ENCODE results near the gene FBXL2.

FBXL2 gene

DNA sequence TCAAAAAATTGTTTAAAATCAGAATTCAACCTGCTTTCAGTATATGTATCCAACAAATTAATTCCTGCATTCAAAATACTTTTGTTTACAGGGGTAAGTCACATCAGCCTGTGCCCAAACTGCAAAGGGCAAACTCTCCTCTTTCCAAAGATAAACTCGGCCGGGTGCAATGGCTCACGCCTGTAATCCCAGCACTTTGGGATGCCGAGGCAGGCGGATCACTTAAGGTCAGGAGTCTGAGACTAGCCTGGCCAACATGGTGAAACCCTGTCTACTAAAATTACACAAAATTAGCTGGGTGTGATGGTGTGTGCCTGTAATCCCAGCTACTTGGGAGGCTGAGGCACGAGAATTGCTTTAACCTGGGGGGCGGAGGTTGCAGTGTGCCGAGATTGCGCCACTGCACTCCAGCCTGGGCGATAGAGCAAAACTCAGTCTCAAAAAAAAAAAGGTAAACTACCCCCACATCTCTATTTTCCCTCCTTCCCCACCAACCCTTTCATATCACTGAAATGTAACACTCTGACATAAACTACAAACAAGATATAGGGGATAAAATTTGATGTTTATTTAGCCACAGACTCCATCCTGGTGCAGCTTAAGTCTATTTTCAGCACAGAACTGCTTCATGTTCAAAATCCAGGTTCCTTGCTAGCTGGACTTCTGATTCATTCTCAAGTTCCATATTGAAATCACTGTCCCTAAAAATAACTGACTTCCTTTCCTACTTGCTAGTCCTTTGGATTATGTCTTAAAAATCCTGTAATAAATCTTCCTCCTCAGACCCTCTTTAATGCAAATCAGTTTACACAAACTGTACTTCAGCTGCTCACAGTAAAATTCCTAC lies 147.6 kb downstream of the FBXL2 start:
- TF ChIP-seq YY1 (IDR thresholded peaks at IDR 0.05; ENCODE audit: low read depth) (no peak), NFIC (IDR thresholded peaks at IDR 0.05) (no peak), TCF12 (IDR thresholded peaks at IDR 0.05; ENCODE audit: low read depth) (no peak), CREB1 (IDR thresholded peaks at IDR 0.05; ENCODE audit: low read depth) (no peak), TEAD4 (IDR thresholded peaks at IDR 0.05) (no peak), ZBTB7A (IDR thresholded peaks at IDR 0.05; ENCODE audit: low read depth) (no peak)

DNA sequence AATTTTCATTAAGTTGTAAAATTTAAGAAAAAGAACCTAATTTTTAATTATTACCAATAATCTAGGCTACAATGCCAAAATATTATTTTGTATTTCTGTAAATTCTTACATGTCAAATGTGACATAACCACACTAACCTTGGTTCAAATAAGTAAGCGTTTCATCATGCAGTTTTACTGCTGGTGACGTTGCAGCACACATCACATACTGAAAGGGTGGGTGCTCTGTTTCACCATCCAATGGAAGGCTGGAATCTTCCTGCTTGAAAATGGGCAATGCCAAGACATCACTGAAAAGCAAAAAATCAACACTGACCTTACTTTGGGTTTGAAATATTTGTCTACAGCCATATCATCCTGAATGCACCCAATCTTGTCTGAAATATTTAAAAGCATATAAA lies 148.2 kb downstream of the FBXL2 start:
- TF ChIP-seq CREB1 (IDR thresholded peaks at IDR 0.05; ENCODE audit: low read depth), result no peak
- TF ChIP-seq, protein P1, sequence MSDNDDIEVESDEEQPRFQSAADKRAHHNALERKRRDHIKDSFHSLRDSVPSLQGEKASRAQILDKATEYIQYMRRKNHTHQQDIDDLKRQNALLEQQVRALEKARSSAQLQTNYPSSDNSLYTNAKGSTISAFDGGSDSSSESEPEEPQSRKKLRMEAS (IDR thresholded peaks at IDR 0.05), result no peak
- TF ChIP-seq, protein P2, sequence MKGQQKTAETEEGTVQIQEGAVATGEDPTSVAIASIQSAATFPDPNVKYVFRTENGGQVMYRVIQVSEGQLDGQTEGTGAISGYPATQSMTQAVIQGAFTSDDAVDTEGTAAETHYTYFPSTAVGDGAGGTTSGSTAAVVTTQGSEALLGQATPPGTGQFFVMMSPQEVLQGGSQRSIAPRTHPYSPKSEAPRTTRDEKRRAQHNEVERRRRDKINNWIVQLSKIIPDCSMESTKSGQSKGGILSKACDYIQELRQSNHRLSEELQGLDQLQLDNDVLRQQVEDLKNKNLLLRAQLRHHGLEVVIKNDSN (IDR thresholded peaks at IDR 0.05), result no peak
- no peak for TF ChIP-seq EGR1 (IDR thresholded peaks at IDR 0.05)
- TF ChIP-seq YY1 (IDR thresholded peaks at IDR 0.05; ENCODE audit: low read depth), result no peak
- TF ChIP-seq TAF1 (IDR thresholded peaks at IDR 0.05; ENCODE audit: low read depth), result no peak
- TF ChIP-seq CEBPB (IDR thresholded peaks at IDR 0.05), result no peak
- no peak for TF ChIP-seq TCF12 (IDR thresholded peaks at IDR 0.05; ENCODE audit: low read depth)
- TF ChIP-seq ZBTB7A (IDR thresholded peaks at IDR 0.05; ENCODE audit: low read depth), result no peak

DNA sequence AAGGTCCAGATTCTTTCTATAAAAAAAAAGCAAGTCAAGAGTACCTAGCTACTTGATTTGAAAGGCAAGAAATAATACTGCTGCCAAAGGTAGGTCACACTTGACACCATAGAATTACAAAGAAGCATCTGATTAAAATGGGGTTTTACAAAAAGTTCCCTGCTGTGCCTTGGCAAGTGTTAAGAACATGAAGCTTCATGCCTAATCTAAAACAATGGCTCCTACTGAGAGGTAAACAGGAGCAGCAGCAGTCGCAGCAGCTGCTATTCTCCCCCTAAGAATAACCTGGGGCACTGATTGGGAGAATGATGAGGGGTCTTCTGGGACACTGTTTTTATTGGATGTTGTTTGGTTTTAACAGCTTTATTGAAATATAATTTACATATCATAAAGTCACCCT lies 148.8 kb downstream of the FBXL2 start:
- peak; percentile 87 for TF ChIP-seq TCF12 (IDR thresholded peaks at IDR 0.05; ENCODE audit: low read depth)
- peak; percentile 96 for TF ChIP-seq NFIC (IDR thresholded peaks at IDR 0.05)
- no peak for TF ChIP-seq TAF1 (IDR thresholded peaks at IDR 0.05; ENCODE audit: low read depth)
- 0 out of 2 replicates have a peak, but pooled peaks have one; percentile 33 for TF ChIP-seq FOXM1 (IDR thresholded peaks at IDR 0.05; ENCODE audit: borderline replicate concordance, low read depth)
- TF ChIP-seq TEAD4 (IDR thresholded peaks at IDR 0.05), result peak; percentile 52; the same call in 1 of the 2 replicates
- TF ChIP-seq EP300 (IDR thresholded peaks at IDR 0.05; ENCODE audit: borderline replicate concordance), result peak; percentile 72; the same call in 1 of the 2 replicates
- TF ChIP-seq CEBPB (IDR thresholded peaks at IDR 0.05), result 0 out of 2 replicates have a peak, but pooled peaks have one; percentile 11
- no peak for TF ChIP-seq RAD21 (IDR thresholded peaks at IDR 0.05; ENCODE audit: low read depth)
- TF ChIP-seq, protein P1 (IDR thresholded peaks at IDR 0.05), result peak; percentile 37; the same call in 1 of the 2 replicates
- TF ChIP-seq ZBTB7A (IDR thresholded peaks at IDR 0.05; ENCODE audit: low read depth), result no peak
- TF ChIP-seq, protein P2 (IDR thresholded peaks at IDR 0.05), result no peak
- TF ChIP-seq YY1 (IDR thresholded peaks at IDR 0.05; ENCODE audit: low read depth), result peak; percentile 57; the same call in 1 of the 2 replicates

DNA sequence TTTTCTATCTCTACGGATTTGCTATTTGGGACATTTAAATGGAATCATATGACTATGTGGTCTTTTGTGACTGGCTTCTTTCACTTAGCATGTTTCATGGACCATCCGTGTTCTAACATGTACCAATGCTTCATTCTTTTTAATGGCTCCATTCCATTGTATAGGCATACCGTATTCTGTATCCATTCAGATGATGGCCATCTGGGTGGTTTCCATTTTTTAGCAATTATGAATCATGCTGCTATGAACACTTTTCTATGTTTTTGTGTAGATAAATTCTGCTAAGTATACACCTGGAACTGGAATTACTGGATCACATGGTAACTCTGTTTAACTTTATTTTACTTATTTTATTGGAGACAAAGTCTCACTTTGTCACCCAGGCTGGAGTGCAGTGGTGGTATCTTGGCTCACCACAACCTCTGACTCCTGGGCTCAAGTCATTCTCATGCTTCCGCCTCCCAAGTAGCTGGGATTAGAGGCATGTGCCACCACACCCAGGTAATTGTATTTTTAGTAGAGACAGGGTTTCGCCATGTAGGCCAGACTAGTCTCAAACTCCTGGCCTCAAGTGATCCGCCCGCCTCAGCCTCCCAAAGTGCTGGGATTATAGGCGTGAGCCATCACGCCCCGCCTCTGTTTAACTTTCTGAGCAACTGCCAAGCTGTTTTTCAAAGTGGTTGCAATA lies 149.5 kb downstream of the FBXL2 start:
- TF ChIP-seq, protein P1 (IDR thresholded peaks at IDR 0.05), result no peak
- TF ChIP-seq FOXM1 (IDR thresholded peaks at IDR 0.05; ENCODE audit: borderline replicate concordance, low read depth), result no peak

DNA sequence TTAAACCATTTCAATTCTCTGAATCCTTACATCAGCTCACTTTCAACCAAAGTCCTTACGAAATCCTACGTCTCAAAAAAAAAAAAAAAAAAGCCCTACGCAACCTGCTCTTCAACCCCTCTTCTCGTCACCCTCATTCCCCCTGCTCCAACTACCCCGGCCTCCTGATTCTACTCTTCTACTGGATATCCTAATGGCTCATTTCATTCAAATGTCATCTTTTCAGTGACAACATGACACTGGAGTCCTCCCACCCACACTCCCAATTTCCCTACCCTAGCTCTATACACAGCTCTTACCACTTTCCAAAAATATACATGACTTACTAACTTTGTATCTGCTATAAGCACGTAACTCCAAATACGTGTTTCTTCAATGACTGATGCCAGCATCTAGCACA lies 151.5 kb downstream of the FBXL2 start:
- no peak for TF ChIP-seq TAF1 (IDR thresholded peaks at IDR 0.05; ENCODE audit: low read depth)
- TF ChIP-seq CEBPB (IDR thresholded peaks at IDR 0.05), result no peak
- no peak for TF ChIP-seq CREB1 (IDR thresholded peaks at IDR 0.05; ENCODE audit: low read depth)
- no peak for TF ChIP-seq EP300 (IDR thresholded peaks at IDR 0.05; ENCODE audit: borderline replicate concordance)
- TF ChIP-seq, protein P1 (IDR thresholded peaks at IDR 0.05), result no peak

DNA sequence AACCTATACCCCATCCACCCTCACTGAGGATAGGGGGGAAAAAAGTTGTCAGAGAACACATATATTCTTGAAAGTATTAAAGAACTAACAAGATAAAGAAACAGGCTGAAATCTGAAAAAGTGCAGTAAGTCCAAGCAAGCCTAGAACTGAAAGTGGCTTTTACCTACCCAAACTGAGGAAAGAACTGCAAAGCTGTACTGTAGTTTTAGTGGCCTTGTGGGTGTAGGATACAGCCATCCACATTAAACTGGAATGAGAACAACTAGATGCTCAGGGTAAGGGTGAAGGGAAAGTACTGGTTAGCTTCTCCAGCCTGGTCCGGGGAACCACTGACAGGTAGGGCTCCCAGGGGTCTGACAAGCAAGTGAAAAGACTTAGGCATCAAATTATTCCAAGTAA lies 152.8 kb downstream of the FBXL2 start:
- no peak for TF ChIP-seq ZBTB7A (IDR thresholded peaks at IDR 0.05; ENCODE audit: low read depth)

DNA sequence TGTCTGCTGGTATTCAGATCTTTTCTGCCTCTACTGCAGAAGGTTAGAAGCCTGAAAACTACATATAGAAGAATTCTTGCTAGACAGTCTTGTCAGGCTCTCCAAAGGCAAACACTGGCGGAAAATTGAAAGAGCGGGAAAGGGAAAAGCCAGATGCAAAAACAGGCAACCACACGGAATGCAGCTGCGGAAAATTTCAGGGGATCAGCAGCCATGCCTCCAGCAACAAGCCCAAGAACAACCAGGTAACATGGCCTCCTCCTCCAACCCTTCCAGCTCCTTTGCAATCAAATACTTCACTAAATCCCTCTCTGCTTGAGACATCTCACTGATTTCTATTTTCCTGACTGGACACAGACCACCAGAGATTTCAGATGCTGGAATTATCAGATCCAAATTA lies 153.3 kb downstream of the FBXL2 start:
- TF ChIP-seq, protein P2 (IDR thresholded peaks at IDR 0.05), result no peak
- TF ChIP-seq CEBPB (IDR thresholded peaks at IDR 0.05), result no peak
- no peak for TF ChIP-seq TEAD4 (IDR thresholded peaks at IDR 0.05)
- TF ChIP-seq NFIC (IDR thresholded peaks at IDR 0.05), result no peak
- no peak for TF ChIP-seq TCF12 (IDR thresholded peaks at IDR 0.05; ENCODE audit: low read depth)
- no peak for TF ChIP-seq FOXM1 (IDR thresholded peaks at IDR 0.05; ENCODE audit: borderline replicate concordance, low read depth)
- TF ChIP-seq EGR1 (IDR thresholded peaks at IDR 0.05), result no peak
- TF ChIP-seq YY1 (IDR thresholded peaks at IDR 0.05; ENCODE audit: low read depth), result no peak

DNA sequence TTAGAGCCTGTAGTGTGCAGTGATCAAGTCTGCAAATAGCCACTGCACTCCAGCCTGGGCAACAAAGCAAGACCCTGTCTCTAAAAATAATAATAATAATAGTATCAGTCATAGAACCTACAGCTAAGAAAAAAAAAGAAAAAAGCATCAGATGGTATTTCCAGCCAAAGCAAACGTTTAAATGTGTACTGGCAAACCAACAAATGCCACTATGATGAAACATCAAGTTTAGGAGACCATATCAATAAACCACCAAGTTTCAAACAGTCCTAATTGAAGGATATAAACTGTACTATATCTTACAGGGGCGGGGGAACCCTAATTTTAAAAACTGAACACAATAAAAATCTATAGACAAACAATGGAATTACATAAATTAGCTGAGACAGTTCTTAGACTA lies 156.6 kb downstream of the FBXL2 start:
- no peak for TF ChIP-seq NFIC (IDR thresholded peaks at IDR 0.05)
- no peak for TF ChIP-seq EGR1 (IDR thresholded peaks at IDR 0.05)
- no peak for TF ChIP-seq ZBTB7A (IDR thresholded peaks at IDR 0.05; ENCODE audit: low read depth)
- TF ChIP-seq, protein P2 (IDR thresholded peaks at IDR 0.05), result no peak
- TF ChIP-seq CEBPB (IDR thresholded peaks at IDR 0.05), result no peak
- no peak for TF ChIP-seq TCF12 (IDR thresholded peaks at IDR 0.05; ENCODE audit: low read depth)
- no peak for TF ChIP-seq YY1 (IDR thresholded peaks at IDR 0.05; ENCODE audit: low read depth)
- no peak for TF ChIP-seq FOXM1 (IDR thresholded peaks at IDR 0.05; ENCODE audit: borderline replicate concordance, low read depth)
- TF ChIP-seq, protein P1 (IDR thresholded peaks at IDR 0.05), result no peak
- TF ChIP-seq CREB1 (IDR thresholded peaks at IDR 0.05; ENCODE audit: low read depth), result no peak
- TF ChIP-seq TAF1 (IDR thresholded peaks at IDR 0.05; ENCODE audit: low read depth), result no peak
- TF ChIP-seq, protein P3, sequence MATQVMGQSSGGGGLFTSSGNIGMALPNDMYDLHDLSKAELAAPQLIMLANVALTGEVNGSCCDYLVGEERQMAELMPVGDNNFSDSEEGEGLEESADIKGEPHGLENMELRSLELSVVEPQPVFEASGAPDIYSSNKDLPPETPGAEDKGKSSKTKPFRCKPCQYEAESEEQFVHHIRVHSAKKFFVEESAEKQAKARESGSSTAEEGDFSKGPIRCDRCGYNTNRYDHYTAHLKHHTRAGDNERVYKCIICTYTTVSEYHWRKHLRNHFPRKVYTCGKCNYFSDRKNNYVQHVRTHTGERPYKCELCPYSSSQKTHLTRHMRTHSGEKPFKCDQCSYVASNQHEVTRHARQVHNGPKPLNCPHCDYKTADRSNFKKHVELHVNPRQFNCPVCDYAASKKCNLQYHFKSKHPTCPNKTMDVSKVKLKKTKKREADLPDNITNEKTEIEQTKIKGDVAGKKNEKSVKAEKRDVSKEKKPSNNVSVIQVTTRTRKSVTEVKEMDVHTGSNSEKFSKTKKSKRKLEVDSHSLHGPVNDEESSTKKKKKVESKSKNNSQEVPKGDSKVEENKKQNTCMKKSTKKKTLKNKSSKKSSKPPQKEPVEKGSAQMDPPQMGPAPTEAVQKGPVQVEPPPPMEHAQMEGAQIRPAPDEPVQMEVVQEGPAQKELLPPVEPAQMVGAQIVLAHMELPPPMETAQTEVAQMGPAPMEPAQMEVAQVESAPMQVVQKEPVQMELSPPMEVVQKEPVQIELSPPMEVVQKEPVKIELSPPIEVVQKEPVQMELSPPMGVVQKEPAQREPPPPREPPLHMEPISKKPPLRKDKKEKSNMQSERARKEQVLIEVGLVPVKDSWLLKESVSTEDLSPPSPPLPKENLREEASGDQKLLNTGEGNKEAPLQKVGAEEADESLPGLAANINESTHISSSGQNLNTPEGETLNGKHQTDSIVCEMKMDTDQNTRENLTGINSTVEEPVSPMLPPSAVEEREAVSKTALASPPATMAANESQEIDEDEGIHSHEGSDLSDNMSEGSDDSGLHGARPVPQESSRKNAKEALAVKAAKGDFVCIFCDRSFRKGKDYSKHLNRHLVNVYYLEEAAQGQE (IDR thresholded peaks at IDR 0.05; ENCODE audit: low read depth), result no peak
